GM19025 (cell line): Measurements from ENCODE around the gene GCNT3.
"Not testable (repeated sequence)": the region's sequence is repeated elsewhere in the genome, so short reads cannot be mapped to it uniquely, and the experiment has no call there.

Experiments
- ATAC-seq: cut with Tn5 transposase; IDR thresholded peaks from one replicate; pipeline ENCODE4 v1.9.1; 2021; ENCODE audit warnings: mild to moderate bottlenecking, low read depth, moderate library complexity; ENCODE audit not compliant: unreplicated experiment

Gene GCNT3

DNA sequence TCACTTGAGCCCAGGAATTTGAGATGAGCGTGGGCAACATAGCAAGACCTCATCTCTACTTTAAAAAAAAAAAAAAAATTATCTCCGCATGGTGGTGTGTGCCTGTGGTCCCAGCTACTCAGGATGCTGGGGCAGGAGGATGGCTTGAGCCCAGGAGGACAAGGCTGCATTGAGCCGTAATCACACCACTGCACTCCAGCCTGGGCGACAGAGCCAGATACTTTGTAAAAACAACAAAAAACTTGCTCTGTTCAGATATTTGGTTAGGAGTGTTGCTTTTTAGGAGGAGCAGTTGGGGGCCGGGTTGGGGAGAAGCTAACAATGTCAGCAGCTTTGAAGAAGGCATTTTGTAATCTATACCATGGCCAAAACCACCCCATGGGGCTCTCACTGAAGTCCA, 4.1 kb downstream of the GCNT3 start:
- ATAC-seq: no peak

DNA sequence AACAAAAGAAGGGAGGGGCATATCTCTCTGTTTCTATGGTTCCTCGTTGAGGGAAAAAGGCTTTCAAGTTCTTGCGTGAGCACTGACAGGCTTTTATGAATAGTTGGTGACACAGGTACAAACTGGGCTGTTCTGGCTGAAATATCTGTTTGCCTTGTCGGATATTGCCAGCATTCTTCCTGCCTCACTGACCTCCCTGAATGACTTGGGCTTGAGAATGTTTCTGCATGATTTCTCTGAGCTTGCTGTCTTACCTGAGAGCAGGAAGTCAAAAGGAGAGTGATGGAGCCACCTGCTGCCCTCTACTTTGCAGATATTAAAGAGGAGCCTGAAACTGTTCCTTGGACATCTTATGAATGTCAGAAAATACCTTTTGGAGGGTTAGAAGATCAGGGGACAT, 4.8 kb downstream of the GCNT3 start:
- ATAC-seq: no peak

DNA sequence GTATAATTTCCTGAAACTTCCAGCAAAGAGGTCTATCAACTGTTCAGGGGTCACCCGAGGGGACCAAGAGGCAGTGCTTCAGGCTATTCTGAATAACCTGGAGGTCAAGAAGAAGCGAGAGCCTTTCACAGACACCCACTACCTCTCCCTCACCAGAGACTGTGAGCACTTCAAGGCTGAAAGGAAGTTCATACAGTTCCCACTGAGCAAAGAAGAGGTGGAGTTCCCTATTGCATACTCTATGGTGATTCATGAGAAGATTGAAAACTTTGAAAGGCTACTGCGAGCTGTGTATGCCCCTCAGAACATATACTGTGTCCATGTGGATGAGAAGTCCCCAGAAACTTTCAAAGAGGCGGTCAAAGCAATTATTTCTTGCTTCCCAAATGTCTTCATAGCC, 6.8 kb downstream of the GCNT3 start:
- ATAC-seq: no peak

DNA sequence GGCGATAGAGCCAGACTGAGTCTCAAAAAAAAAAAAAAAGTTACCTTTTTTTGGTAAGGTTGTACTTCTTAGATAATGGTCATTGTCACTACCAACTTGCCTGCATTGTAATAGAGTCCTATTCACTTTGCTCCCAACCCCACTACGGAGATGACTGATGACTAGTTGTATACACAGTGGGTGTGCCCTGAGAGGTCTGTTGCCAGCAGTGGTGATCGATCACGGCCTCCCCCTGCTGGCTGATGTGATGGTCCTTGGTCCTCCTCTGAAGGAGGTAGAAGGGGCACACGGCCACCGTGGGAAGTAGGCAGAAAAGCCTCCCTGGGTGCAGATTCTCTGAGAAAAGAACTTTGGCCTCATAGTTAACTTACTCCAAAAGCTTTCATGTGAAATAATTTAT, 10.7 kb downstream of the GCNT3 start:
- no peak for ATAC-seq

DNA sequence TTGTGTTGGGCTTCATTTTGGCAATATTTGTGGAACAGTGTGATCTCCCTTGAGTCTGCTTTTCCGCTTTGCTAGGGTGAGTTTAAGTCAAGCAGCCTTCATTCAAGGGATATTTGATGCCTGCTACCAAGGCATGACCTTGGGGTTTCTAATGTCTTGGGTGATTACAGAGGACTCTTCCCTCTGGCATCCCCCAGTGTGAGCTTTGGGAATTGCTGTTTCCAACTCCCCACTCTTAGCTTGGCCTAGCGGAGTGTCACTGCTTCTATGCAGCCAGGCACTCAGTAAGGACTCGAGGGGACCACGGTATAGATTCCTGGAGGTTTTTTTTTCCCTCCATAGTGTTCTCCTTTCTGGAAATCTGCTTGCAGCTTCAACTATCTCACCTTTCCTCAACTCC, 21.1 kb downstream of the GCNT3 start:
- no peak for ATAC-seq

DNA sequence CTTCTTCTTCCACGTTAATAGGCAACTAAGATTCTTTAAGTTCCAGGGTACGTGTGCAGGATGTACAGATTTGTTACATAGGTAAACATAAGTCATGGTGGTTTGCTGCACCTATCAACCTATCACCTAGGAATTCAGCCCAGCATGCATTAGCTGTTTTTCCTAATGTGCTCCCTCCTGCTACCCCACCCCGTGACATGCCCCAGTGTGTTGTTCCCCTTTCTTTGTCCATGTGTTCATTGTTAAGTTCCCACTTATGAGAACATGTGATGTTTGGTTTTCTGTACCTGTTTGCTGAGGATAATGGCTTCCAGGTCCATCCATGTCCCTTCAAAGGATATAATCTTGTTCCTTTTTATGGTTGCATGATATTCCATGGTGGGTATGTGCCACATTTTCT, 24.6 kb downstream of the GCNT3 start:
- no peak for ATAC-seq

DNA sequence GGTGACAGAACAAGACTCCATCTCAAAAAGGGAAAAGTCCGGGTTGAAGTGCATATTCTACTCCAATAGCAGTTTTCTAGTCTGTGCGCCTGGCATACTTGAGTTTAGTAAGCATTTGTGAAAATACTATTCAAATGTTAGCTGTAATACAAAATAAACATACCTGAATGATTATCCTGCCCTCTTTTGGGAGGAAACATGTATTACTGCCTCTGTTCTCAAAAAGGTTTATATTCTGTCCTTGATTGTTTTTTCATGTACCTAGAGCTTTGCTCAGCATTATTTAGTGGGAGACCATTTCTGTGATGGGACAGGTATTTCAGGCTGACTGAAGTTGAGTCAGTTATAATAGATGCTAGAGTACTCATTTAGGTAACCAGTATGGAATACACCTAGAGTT, 25.9 kb downstream of the GCNT3 start:
- ATAC-seq: not testable (repeated sequence)

DNA sequence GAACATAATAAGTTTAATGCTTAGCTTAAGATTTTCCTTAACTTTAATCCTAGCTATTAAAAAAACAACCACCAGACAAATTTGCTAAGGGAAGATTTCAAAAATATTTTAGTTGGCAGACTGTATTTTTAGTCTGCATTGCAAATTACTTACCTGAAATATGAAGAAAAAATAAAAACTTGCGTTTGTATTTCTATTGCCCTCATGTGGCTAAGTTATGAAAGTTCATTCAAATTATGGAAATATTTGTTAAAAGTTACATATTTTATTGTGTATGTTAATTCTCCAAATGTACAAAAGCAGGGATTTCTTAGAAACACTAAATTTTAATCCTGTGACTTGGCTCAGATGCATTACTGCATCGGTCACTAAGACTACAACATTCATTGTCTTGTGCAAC, 30.8 kb downstream of the GCNT3 start:
- no peak for ATAC-seq

DNA sequence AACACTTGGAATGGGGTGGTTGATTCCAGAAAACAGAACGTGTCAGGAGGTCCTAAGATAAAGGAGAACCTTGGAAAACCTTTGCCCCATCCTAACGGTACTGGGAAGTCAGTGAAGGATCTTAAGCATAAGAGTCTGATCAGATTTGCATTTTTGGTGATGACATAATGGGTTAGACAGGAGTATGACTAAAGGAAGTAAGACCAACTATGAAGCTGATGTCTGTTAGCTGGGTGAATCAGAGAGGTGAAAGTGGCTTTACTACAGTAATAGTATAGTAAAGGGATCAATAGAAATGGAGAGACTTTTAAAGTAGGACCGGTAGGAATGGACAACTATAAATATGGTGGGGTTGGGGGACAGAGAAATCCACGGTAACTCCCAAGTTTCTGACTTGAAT, 33.2 kb downstream of the GCNT3 start:
- no peak for ATAC-seq

DNA sequence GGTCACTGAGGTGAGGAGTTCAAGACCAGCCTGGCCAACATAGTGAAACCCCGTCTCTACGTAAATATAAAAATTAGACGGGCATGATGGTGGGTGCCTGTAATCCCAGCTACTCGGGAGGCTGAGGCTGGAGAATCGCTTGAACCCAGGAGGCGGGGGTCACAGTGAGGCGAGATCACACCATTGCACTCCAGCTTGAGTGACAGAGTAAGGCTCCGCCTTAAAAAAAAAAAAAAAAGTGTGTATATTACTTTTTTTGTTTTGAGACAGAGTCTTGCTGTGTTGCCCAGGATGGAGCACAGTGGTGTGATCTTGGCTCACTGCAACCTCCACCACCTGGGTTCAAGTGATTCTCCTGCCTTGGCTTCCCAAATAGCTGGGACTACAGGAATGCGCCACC, 34.2 kb downstream of the GCNT3 start:
- ATAC-seq: not testable (repeated sequence)

DNA sequence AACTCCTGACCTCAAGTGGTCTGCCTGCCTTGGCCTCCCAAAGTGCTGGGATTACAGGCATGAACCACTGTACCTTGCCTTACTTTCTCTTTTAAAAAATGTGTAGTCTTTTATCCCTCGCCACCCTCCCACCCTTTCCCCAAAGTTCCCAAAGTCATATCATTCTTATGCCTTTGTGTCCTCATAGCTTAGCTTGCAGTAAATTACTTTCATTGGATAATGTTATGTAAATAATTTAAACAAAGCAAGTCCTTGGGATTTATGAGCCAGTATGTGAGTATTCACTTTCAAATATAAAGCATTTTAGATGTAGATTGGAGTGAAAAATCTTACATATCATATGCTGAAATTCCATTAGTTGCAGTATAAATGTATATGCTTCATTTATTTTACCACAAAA, 34.7 kb downstream of the GCNT3 start:
- no peak for ATAC-seq

DNA sequence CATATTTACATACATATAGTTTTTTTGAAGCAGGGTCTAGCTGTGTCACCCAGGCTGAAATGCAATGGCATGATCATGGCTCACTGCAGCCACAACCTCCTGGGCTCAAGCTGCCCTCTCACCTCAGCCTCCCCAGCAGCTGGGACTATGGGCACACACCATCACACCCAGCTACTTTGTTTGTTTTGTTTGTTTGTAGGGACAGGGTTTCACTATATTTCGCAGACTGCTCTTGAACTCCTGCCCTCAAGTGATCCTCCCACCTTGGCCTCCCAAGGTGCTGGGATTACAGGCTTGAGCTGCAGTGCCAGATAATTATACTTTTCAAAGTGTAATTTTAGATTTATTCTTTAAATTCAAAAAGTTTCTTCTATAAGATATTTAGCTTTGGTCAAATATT, 35.5 kb downstream of the GCNT3 start:
- no peak for ATAC-seq

DNA sequence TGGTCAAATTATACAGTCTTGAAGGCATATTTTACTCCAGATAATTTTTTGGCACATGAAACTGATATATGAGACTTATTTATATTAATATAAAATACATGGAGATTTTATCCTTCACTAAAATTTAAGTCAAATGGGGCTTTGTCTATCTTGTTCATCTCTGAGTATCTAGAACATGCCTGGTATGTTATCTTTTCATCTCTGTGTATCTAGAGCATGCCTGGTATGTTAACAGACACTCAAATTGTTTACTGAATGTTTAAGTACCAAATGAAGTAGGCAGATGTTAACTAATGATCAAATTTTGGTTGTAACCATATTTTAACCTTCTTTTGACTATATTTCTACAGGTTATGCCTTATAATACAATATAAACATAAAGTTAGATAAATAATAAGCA, 38.0 kb downstream of the GCNT3 start:
- no peak for ATAC-seq

DNA sequence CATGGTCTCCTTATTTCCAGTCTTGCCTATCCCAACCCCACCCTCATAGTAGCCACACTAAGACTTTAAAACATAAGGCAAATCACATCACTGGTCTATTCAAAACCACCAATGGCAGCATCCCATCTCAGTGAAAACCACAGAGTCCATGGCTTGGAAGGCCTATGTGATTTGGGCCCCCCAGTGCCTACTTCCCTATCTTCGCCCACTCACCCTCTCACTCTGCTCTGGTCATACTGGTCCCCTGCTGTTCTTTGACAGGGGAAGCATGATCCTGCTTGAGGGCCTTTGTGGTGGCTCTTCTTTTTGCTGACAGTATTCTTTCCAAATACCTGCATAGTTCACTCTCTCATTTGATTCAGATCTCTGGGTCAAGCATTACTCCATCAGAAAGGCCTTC, 42.5 kb downstream of the GCNT3 start:
- ATAC-seq: no peak

DNA sequence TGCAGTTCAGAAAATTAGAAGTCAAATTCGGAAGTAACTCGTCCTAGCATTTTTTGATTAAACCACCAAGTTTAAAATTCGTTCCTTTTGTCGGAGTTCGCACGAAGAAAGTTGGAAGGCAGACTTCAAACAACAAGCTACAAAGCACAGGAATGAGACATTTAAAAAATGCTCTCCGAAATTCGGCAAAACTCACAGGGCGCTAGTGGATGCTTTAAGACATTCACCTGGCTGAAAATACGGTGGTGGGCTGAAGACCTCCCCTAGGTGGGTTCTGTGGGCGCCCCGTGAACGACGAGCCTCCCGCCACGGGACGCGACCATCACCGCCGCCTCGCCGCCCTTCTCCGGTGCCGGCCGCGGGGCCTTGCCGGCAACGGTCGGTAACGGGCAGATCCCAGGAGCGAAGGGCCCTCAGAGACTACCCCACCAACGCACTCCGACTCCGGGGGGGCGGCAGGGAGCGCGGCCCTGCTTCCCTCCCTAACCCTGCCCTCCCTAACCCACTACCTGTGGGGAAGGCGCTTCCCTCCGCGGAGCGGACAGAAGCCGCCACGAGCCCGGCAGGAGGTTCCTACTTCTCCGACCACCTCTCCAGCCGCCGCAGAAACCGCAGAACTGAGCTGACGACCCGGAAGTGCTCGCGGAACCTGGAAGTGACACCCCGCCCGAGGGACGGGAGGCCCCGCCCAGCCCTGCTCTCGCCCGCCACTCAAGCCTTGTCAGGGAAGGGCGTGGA, 45.5 kb downstream of the GCNT3 start, which contains the start of gene GTF2A2:
Gene GTF2A2, minus strand, starts transcription at position 619 of the 738 bp plus-strand sequence. CDS start 5,238 bp downstream, outside the sequence.
- peak; percentile 100 for ATAC-seq

DNA sequence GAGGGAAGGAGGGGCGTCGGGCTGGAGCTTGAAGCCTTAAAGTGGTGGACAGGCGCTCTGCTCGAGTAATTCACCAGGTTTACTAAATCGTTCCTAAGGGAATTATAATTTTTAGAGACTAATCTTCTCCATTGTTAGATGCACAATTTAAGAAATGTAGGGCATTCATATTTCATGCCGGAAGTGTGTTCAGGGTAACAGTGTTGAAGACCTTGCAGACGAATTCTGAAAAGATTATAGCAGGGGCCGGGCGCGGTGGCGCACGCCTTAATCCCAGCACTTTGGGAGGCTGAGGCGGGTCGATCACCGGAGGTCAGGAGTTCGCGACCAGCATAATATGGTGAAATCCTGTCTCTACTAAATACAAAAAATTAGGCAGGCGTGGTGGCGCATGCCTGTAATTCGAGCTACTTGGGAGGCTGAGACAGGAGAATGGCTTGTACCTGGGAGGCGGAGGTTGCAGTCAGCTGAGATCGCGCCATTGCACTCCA, 46.1 kb downstream of the GCNT3 start:
- peak; percentile 12 for ATAC-seq

DNA sequence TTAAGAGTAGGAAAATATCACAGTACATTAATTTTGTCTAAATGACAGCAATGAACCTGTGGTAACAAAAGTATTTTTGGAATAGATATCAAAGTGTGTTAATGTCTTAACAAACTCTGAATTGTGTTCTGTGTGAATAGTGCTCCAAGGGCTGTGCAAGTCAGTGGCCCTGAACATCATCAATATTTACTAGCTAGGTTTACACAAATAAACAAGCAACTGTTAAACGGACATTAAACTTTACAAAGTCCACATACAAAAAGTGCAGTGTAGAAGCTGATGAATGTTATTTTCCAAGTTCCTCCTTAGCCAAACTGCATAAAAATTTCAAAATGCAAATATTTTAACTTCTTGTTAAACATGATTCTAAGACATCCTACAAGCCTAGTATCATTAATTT, 47.8 kb downstream of the GCNT3 start:
- no peak for ATAC-seq

DNA sequence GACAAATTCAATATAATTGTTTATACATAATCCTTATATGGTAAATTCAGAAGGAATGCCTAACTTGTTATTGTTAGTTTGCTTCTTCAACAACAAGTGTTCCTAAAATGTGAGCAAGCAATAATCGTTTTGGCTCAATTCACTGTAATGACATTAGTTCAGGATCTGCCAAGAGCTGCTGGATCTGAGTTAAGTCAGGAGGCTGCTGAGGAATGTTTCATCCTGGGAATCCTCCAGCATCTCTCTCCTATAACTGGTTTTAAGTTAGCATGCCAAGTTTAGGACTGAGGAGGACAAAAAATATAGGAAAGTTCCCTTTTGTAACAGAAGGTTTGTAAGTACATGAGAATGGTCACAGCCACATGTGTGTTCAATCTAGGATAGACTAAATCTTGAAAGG, 50.7 kb downstream of the GCNT3 start:
- ATAC-seq: no peak

DNA sequence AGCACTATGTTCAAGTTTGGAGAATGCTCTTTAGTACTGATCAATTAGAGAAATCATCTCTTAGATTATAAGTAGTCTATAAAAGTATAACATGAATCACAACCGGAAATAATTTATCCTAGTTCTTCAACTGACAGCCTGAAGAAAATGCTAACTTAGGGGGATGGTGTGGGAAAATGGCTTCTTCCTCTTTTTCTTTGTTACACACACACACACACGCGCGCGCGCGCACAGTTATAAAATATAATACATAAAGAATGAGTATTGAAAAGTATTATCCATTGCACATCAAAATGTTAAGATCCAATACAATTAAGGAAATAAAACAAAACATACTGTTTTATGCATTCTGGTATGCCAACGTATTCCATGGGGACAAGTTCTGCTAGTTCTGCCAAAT, 57.0 kb downstream of the GCNT3 start:
- no peak for ATAC-seq
